Right lobe of liver (tissue), 4 donors: ENCODE measurements around the gene WFDC8.

ENCODE experiments used
- CTCF ChIP-seq, 4 donors: fragments of 200-600 bp in 3 of 4; fragments of 450-650 bp in 1 of 4; IDR thresholded peaks; one replicate each; pipeline versions ENCODE4 v1.5.1 to v1.8.0; 2016 to 2022; ENCODE audit warnings: antibody characterized with exemption in 4 of 4, mild to moderate bottlenecking in 2 of 4
- POLR2A ChIP-seq: fragments of 450-650 bp; IDR thresholded peaks from one replicate; pipeline ENCODE4 v1.6.1; 2017; ENCODE audit warnings: antibody characterized with exemption, mild to moderate bottlenecking
- donor health status: DM: no; HTN: no; CAD: no.
- donor health status: DM: no; HTN: no; CAD: no.
- donor health status: DM: no; HTN: yes; CAD: no.

- TF ChIP-seq CTCF (IDR thresholded peaks at IDR 0.05) (no peak), POLR2A (no peak)
Measured at GRCh38 chr20:45621593-45621992, 42.5 kb upstream of the WFDC8 start.
